GM21528 (cell line): ENCODE results near the gene OPRPN.

Experiments used
- ATAC-seq: cut with Tn5 transposase; IDR thresholded peaks from one replicate; pipeline ENCODE4 v1.9.1; 2021; ENCODE audit warnings: mild to moderate bottlenecking, moderate library complexity; ENCODE audit not compliant: unreplicated experiment, low FRiP score

The OPRPN gene

DNA sequence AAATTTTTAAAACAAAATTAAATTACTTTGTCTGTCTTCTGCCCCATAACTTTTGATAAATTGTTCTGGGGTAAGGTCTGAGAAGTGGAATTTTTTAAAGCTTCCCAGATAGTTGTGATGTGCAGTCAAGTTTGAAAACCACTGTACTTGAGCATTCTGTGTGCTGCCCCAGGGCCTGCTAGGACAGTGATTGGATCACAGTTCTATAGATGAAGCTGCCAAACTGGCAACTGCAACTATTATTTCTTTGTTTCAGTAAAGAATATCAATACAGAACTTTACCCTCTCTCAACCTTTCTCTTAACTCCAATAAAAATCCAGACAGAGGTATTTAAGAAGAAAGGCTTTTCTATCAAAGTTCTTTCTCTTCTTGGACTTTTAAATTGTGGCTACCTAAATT is at the start of gene OPRPN:
Gene OPRPN, plus strand, starts transcription at position 361 of the 400 bp plus-strand sequence. CDS start 1,346 bp downstream, outside the sequence.
- no peak for ATAC-seq

- no peak for ATAC-seq
Measured at GRCh38 chr4:70356185-70356584, 41.6 kb upstream of the OPRPN start.

DNA sequence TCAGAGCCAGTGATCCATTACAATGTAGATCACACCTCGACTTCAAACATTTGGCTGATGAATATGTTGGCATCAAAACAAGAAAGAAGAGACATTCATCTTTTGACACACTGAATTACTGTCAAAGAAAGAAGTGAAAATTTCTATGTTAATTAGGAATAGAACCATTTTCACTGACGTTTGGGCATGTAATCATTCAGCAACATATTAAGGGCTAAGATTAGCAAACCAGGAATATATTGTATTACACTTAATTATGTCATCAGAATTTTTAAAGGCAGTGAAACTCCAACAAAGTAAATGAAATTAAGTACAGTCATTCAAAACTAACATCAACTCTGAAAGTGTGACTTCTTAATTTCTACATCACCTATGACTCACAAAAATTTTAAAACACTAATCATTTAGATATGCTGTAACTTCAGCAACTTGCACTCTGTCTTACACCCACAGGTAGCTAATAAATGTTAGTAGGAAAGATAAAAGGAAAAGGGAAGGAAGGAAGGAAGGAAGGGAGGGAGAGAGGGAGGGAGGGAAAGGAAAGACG is 38.6 kb upstream of the OPRPN start:
- no peak for ATAC-seq

DNA sequence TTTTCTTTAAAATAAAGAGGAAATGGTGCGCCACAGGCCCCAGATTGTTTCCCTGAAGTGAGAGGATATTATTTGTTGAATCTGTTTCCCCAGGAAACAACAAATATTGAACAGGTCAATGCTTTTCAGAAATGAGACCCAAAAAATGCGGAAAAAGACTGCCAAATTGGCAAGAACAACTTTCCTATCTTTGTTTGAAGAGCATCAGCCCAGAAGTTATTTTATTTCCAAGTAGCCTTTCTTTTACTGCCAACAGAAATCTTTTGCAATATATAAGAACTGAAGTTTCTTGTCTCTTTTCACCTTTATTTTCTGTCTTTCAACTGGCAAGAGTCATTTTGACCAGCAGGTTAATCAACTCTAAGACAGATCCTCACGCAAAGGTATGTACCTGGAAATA is 37.3 kb upstream of the OPRPN start, which contains the start of gene SMR3A:
Gene SMR3A, plus strand, starts transcription at position 301 of the 400 bp plus-strand sequence. CDS start 1,356 bp downstream, outside the sequence.
- no peak for ATAC-seq

DNA sequence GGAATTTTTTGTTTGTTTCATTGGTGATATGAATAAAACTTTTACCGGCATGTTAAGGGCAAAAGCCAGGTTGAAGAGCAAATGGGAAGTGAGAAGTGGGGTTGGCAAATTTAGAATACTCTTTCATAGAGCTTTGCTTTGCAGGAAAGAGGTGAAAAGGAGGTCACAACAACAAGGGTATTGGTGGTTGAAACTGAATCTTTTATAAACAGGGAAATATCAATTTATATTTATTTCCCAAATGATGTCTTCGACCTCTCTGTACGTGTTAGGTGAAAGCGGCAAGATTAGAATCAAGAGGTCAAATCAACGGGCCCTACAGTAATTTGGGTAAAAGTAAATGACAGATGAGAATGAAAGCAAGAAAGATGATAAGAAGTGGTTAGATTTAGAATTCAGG is 33.7 kb upstream of the OPRPN start:
- ATAC-seq, result no peak

GRCh38 chr4:70365479-70365878 is 32.3 kb upstream of the OPRPN start:
- ATAC-seq, result no peak

- ATAC-seq, result no peak
Measured at GRCh38 chr4:70367813-70368212, 29.9 kb upstream of the OPRPN start.

- ATAC-seq, result no peak
Measured at GRCh38 chr4:70371987-70372386, 25.8 kb upstream of the OPRPN start.

- no peak for ATAC-seq
Measured at GRCh38 chr4:70372760-70373159, 25.0 kb upstream of the OPRPN start.

DNA sequence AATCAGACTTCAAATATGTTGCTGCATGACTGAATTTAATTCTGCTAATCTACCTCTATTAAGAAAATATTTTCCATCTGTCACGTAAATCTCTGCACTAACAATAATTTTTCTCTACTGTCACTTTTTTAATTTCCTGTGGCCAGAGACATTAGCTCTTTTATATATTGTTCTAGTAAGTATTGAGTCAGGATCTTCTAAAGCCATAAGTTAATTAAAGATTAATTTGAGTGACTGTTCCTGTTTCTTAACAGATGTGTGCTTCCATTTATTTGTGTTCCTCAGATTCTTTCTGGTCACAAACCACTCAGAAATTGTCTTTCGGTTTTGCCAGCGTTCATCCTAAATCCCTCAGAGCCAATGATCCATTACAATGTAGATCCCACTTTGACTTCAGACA is 17.2 kb upstream of the OPRPN start:
- ATAC-seq, result no peak

DNA sequence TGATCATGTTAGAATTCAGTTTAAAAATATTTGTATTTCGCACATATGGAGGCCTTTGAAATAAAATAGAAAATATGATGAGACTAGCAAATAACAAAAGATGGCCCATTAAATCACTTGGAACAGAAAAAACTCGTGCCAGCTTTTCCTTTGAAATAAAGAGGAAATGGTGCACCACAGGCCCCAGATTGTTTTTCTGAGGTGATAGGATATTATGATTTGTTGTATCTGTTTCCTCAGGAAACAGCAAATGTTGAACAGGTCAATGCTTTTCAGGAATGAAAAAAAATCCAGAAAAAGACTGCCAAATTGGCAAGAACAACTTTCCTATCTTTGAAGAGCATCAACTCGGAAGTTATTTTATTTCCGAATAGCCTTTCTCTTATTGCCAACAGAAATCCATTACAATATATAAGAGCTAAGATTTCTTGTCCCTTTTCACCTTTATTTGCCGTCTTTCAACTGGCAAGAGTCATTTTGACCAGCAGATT is 15.0 kb upstream of the OPRPN start, which contains the start of gene SMR3B:
Gene SMR3B, plus strand, starts transcription at position 441 of the 491 bp plus-strand sequence. CDS start 1,380 bp downstream, outside the sequence.
- ATAC-seq, result no peak

DNA sequence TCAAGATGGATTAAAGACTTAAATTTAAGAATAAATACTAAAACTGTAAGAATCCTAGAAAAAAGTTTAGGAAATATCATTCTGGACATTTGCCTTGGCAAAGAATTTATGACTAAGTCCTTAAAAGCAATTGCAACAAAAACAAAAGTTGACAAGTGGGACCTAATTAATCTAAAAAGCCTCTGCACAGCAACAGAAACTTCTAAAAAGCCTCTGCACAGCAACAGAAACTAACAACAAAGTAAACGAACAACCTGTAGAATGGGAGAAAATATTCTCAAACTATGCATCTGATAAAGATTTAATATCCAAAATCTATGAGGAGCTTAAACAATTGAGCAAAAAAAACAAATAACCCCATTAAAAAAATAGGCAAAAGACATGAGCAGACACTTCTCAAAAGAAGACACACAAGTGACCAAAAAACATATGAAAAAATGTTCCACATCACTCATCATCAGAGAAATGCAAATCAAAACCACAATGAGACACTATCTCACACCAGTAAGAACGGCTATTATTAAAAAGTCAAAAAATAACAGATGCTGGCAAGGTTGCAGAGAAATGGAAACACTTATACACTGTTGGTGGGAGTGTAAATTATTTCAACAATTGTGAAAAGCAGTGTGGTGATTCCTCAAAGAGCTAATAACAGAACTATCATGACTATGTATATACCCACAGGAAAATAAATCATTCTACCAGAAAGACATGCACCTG is 5.5 kb upstream of the OPRPN start:
- peak; percentile 75 for ATAC-seq

DNA sequence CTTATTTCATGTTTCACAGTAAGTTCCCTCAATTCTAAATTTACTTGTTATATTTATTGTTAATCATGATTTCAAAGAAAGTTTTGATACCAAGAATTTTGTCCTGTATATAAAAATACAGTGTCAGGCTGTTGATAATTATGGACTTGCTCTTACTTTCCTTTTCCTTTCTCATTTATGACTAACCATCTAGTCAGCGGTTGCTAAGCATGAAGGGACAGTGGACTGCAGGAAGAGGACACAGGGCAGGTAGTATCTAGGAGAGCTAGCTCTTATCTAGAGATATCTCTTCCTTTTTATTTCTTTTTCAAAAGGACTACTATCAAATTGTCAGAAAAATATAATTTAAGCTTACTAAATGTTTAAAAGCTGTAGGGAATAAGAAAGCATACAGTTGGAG is 1.6 kb downstream of the OPRPN start:
- no peak for ATAC-seq

GRCh38 chr4:70402762-70403161 is 5.0 kb downstream of the OPRPN start:
- ATAC-seq, result no peak

- ATAC-seq, result peak; percentile 47
Measured at GRCh38 chr4:70405765-70406164, 8.0 kb downstream of the OPRPN start.

GRCh38 chr4:70425306-70425705 is 27.6 kb downstream of the OPRPN start:
- no peak for ATAC-seq

DNA sequence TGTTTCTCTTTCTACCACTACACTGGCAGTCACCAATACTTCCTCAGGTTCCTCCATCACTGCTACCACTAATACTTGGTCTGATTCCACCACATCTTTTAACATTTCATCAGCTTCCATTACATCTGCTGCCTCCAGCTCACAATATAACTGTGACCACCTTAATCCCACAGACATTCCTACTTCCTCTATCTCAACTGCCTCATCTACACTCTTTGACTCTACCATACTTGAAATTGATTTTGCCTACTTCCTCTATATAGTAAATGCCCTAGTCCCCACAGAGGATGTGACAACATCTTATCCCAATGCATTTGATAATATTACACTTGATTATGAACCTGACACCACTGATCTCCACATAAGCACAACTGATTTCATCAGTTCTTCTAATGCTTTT is 29.0 kb downstream of the OPRPN start:
- ATAC-seq, result no peak

GRCh38 chr4:70437197-70437596 is 39.5 kb downstream of the OPRPN start:
- no peak for ATAC-seq

DNA sequence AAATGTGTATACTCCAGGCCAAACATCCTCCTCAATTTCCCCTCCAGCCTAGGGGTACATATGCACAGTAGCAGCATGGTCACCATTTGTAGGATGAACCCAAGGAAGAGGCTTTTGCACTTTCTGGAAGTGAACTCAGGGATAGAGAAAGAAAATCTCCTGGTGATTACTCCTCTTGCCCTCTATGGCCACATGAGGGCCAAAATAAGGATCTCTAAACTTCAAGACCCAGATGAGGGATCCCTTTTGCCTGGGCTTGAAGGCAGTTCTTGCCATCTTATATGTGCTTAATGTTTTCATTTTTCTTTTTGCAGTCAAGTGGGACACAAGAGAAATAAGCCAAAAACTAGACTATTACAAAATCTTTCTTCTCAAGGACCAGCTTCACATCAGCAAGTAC is 44.7 kb downstream of the OPRPN start:
- ATAC-seq, result no peak

DNA sequence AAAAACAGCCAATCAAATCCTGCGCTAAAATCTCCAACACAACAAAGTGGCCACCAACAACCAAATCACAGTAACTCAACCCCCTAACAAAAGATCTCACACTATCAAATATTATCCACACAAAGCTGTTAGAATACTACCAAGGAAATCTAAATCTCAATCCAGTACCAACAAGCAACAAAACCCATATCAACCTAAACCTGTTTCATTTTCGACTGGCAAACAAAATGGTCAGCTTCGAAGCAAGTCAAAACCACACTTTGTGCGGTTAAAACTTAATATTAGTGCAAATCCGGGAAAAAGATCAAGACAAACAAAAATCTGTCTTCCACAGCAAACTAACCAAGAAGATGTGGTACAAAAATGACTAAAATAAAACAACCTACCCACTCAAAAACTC is 45.6 kb downstream of the OPRPN start:
- no peak for ATAC-seq

GRCh38 chr4:70449220-70449619 is 51.5 kb downstream of the OPRPN start:
- no peak for ATAC-seq

GRCh38 chr4:70452946-70453345 is 55.2 kb downstream of the OPRPN start:
- no peak for ATAC-seq
